ENCODE data around the gene ADCYAP1R1. TPM values are rescaled to one million over a fixed set of nuclear protein-coding genes. Genes with fewer than 3 reads are reported as not detected.

ADCYAP1R1 gene
- total and polyA plus RNA-seq, 11 donors = 0.42 to 7.7 (median 1.6) TPM

- Histone ChIP-seq H3K4me3 (no peak overlapping the region), H3K27ac (no peak overlapping the region), H3K36me3 (no peaks in the 10 kb centered on the region), H3K9me3 (no peaks in the 10 kb centered on the region), H3K4me1 (peaks cover 0 to 9% (median 0%) of the 10 kb centered on the region in 12 donors), H3K27me3 (no peaks in the 10 kb centered on the region)
- no peak for DNase-seq
- intact Hi-C loops (cut with DNase I) = no loop called here
- ATAC-seq = no peak
- WGBS, 4 donors = 88 to 95% (median 90%) methylated on average over 5 of the region's 5 CpGs
- TF ChIP-seq POLR2A (IDR thresholded peaks at IDR 0.05) = no peak
Measured at GRCh38 chr7:31017721-31018120, 34.4 kb upstream of the ADCYAP1R1 start.

- TF ChIP-seq POLR2A (IDR thresholded peaks at IDR 0.05) = no peak
- TF ChIP-seq CTCF (IDR thresholded peaks at IDR 0.05) = no peak
- DNase-seq = no peak
- ATAC-seq = no peak
- H3K36me3 ChIP-seq = no peaks in the 10 kb centered on the region
- H3K4me3 ChIP-seq = no peak overlapping the region
- no peak overlapping the region for H3K27ac ChIP-seq
- WGBS, 4 donors = 75 to 92% (median 89%) methylated on average over 1 of the region's 1 CpG
- intact Hi-C loops (cut with DNase I) = no loop called here
- H3K27me3 ChIP-seq = no peaks in the 10 kb centered on the region
- no peaks in the 10 kb centered on the region for H3K9me3 ChIP-seq
- H3K4me1 ChIP-seq = peaks cover 0 to 9% (median 0%) of the 10 kb centered on the region in 12 donors
Measured at GRCh38 chr7:31019509-31019908, 32.6 kb upstream of the ADCYAP1R1 start.

- Histone ChIP-seq H3K27ac (no peak overlapping the region), H3K9me3 (no peaks in the 10 kb centered on the region), H3K4me3 (no peak overlapping the region), H3K36me3 (no peaks in the 10 kb centered on the region), H3K27me3 (no peaks in the 10 kb centered on the region), H3K4me1 (peaks cover 0 to 9% (median 0%) of the 10 kb centered on the region in 12 donors)
- intact Hi-C loops (cut with DNase I) = no loop called here
- WGBS, 4 donors = 84 to 94% (median 91%) methylated on average over 3 of the region's 3 CpGs
- ATAC-seq = no peak
- DNase-seq = no peak
- TF ChIP-seq POLR2A (IDR thresholded peaks at IDR 0.05) (no peak), CTCF (IDR thresholded peaks at IDR 0.05) (no peak)
Measured at GRCh38 chr7:31020161-31020560, 31.9 kb upstream of the ADCYAP1R1 start.

GRCh38 chr7:31020652-31021051 is 31.5 kb upstream of the ADCYAP1R1 start:
- Histone ChIP-seq H3K9me3 (no peaks in the 10 kb centered on the region), H3K27me3 (no peaks in the 10 kb centered on the region), H3K4me1 (peaks cover 0 to 9% (median 0%) of the 10 kb centered on the region in 12 donors), H3K27ac (no peak overlapping the region), H3K36me3 (no peaks in the 10 kb centered on the region), H3K4me3 (no peak overlapping the region)
- TF ChIP-seq CTCF (IDR thresholded peaks at IDR 0.05) = no peak
- no peak for TF ChIP-seq POLR2A (IDR thresholded peaks at IDR 0.05)
- intact Hi-C loops (cut with DNase I) = no loop called here
- no peak for ATAC-seq
- WGBS, 4 donors = 70 to 80% (median 74%) methylated on average over 3 of the region's 3 CpGs
- no peak for DNase-seq

GRCh38 chr7:31022117-31022516 is 30.0 kb upstream of the ADCYAP1R1 start:
- Histone ChIP-seq H3K4me3 (no peak overlapping the region), H3K36me3 (no peaks in the 10 kb centered on the region), H3K4me1 (peaks cover 0 to 11% (median 4%) of the 10 kb centered on the region in 12 donors), H3K27ac (no peak overlapping the region), H3K27me3 (no peaks in the 10 kb centered on the region), H3K9me3 (no peaks in the 10 kb centered on the region)
- intact Hi-C loops (cut with DNase I) = no loop called here
- 83 to 91% (median 87%) methylated on average over 4 of the region's 4 CpGs for WGBS, 4 donors
- DNase-seq (no peak), ATAC-seq (no peak)
- TF ChIP-seq CTCF (IDR thresholded peaks at IDR 0.05) = no peak
- no peak for TF ChIP-seq POLR2A (IDR thresholded peaks at IDR 0.05)
